Activated CD4-positive, alpha-beta memory T cell treated with anti-CD3 and anti-CD28 coated beads, Interleukin-2, amount 10 ng/mL, durations not matched to agents 7 days and 5 days (primary cell): Measurements from ENCODE around the gene HES5. TPM values are rescaled to one million over a fixed set of nuclear protein-coding genes. Genes with fewer than 3 reads are reported as not detected.

Experiments
- CTCF ChIA-PET: fragments of 350-600 bp; sonication (Branson Sonifier 250); formaldehyde crosslinking; loops from one replicate; lab custom pipeline; 2021; ENCODE audit warnings: antibody characterized with exemption, inconsistent platforms; lab: Charles Lee
- POLR2A ChIA-PET: fragments of 350-600 bp; sonication (Branson Sonifier 250); formaldehyde crosslinking; loops from one replicate; lab custom pipeline; 2021; ENCODE audit warnings: antibody characterized with exemption; lab: Charles Lee
- DNase-seq: peaks from one replicate; pipeline ENCODE4 v3.0.0-alpha.2; 2020
- H3K27ac Mint-ChIP-seq: one replicate; pipeline ENCODE4 v1.8.0; 2021; ENCODE audit warnings: mild to moderate bottlenecking, mixed read lengths
- H3K27me3 Mint-ChIP-seq: one replicate; pipeline ENCODE4 v1.8.0; 2021; ENCODE audit warnings: mixed read lengths
- H3K36me3 Mint-ChIP-seq: one replicate; pipeline ENCODE4 v1.8.0; 2021; ENCODE audit warnings: low read depth, mixed read lengths
- H3K4me1 Mint-ChIP-seq: one replicate; pipeline ENCODE4 v1.8.0; 2021; ENCODE audit warnings: mixed read lengths
- H3K4me3 Mint-ChIP-seq: one replicate; pipeline ENCODE4 v1.8.0; 2021; ENCODE audit warnings: mild to moderate bottlenecking, mixed read lengths
- H3K9me3 Mint-ChIP-seq: one replicate; pipeline ENCODE4 v1.8.0; 2021; ENCODE audit warnings: mixed read lengths
- total RNA-seq, 2 experiments: library from RNA; stranded (reverse); gene quantifications; one replicate each; pipeline ENCODE4 v1.2.3, GENCODE V29; 2021

The HES5 gene
- total RNA-seq, 2 experiments from 2014 or later = not detected

DNA sequence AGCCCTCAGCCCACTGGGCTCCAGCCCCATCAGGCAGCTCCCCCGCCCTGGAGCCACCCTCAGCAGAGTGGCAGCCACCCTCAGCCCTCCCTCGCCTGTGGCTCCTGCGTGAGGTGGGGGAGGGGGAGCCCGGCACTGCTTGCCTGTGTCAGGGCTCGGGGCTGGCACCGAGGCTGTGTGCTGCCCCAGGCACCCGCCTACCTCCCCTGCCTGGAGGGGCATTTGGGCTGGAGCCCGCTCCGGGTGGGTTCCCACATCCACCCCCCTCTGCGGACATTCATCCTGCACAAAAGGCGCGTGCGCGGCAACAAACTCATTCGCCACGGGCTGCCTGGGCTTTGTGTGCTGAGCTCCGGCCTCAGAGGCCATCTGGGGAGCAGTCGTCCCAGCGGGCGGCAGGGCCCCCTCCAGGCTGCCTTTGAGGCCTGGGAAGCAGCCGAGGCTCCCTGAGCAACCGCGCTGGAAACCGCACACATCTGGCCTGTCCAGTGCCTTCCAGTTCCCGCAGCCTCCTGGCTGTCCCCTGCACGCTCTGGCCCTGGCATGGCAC lies 13.6 kb upstream of the HES5 start:
- Mint-ChIP-seq H3K9me3 (no peaks in the 10 kb centered on the region), H3K36me3 (no peaks in the 10 kb centered on the region), H3K4me3 (no peak overlapping the region), H3K27ac (no peak overlapping the region), H3K27me3 (peaks cover 9% of the 10 kb centered on the region), H3K4me1 (peaks cover 9% of the 10 kb centered on the region)
- CTCF ChIA-PET = no interaction called here
- POLR2A ChIA-PET = interaction anchor here (1.3 to 12.2 kb wide), 4 partner anchors 12 to 41 kb away, joined by 4 to 228 read pairs (median 60); partner anchors contain the start of genes HES5, PANK4, PRXL2B and TNFRSF14
- DNase-seq = no peak

DNA sequence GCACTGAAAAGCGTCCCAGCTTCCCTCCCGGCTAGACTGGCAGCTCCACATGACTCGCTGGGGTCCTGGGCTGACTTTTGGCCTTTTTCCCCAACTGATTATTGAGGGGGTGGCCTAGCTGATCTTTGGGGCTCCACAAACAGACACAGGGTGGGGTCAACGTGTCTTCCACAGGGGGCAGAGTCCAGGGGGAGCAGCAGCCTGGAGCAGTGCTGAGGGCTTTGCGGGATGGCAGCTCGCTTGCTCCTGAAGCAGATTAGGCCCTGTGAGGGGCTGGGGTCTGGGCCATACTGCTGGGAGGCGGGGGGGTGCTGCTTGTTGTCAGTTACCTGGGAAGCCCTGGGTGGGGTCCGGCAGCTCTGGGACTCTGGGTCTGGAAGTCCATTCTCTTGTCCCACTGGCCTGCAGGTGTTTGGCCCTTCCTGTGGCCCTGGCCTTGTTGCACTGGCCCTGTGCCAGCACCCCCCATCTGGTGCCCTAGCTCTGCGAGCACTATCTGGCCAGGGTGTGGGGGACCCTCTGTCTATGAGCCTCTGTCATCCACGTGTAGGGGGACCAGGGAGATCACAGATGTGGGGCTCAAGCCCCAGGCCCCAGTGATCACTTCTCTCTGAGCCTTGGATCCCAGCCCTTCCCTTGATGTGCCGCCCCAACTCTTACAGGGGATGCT lies 12.3 kb upstream of the HES5 start:
- Mint-ChIP-seq H3K27me3 (peaks cover 9% of the 10 kb centered on the region), H3K36me3 (no peaks in the 10 kb centered on the region), H3K9me3 (no peaks in the 10 kb centered on the region), H3K4me3 (no peak overlapping the region), H3K4me1 (peaks cover 1% of the 10 kb centered on the region), H3K27ac (no peak overlapping the region)
- ChIA-PET POLR2A (interaction anchor here (0.9 to 12.2 kb wide), 3 partner anchors 13 to 314 kb away, joined by 3 to 228 read pairs (median 4); partner anchors contain the start of genes HES5, PANK4 and TNFRSF14), CTCF (no interaction called here)
- no peak for DNase-seq

DNA sequence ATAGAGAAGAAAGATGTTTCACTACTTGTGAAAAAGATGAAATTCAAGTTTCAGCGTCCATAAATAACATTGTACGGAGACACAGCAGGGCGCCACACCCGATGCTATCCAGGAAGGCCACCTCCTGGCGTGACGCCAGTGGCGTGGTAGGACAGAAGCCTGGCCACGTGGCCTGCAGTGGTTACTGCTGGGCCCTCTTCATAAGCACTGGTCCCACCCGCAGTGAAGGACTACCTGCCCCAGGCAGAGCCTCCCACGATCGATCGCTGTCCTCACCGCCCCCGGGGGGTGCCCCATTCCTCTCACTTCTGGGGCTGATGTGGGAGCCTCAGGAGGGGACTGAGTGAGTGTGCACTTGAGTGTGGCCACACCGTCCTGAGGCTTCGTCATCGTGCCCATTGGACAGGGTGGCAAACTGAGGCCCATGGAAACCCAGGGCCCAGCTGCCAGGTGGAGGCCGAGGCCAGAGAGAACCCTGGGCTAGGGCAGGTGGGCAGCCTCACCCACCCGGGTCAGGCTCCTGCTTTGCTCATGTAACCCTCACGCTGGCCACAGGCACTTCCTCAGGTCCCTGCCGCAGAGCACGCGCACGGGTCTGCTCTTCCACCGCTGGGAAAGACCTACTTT lies 11.7 kb upstream of the HES5 start:
- CTCF ChIA-PET = interaction anchor here (0.6 kb wide), 1 partner anchor 15 kb away, joined by 3 read pairs; the partner anchor contains the start of gene PANK4
- peaks cover 11% of the 10 kb centered on the region for H3K27me3 Mint-ChIP-seq
- H3K36me3 Mint-ChIP-seq = no peaks in the 10 kb centered on the region
- no peaks in the 10 kb centered on the region for H3K9me3 Mint-ChIP-seq
- POLR2A ChIA-PET = interaction anchor here (0.9 to 12.2 kb wide), 3 partner anchors 12 to 313 kb away, joined by 3 to 228 read pairs (median 4); partner anchors contain the start of genes HES5, PANK4 and TNFRSF14
- DNase-seq = no peak
- H3K4me3 Mint-ChIP-seq = no peak overlapping the region
- H3K27ac Mint-ChIP-seq = no peak overlapping the region
- H3K4me1 Mint-ChIP-seq = peaks cover 1% of the 10 kb centered on the region

DNA sequence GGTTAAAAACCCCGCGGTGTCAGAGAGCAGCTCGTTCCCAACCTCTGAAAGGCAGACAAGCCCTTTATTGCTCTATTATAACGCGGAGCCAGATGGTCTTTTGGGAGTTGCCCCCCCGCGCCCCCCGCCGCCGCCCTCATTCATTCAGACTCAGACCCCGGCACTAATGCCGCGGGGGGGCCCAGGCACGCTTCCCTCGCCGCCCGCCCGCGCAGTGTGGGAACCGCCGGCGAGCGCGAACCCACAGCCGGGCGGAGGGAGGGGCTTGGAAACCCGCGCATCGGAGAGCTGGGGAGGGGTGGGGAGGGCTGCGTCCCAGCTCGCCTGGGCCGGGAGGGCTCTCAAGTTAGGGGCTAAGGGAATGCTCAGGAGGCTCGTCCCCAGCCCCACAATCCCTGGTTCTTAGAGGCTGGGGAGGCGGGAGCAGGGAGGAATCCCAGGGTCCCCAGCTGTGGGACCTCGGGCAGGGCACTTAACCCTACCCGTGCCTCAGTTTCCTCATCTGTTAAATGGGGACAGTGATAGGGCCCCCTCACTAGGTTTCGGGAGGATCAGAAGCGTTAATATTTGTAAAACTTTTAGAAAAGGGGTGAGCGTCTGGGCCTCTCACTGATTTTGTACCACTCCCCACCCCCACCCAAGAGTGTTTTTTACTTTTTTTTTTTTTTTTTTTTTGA lies 10.9 kb upstream of the HES5 start:
- DNase-seq = no peak
- ChIA-PET CTCF (no interaction called here), POLR2A (interaction anchor here (12.2 kb wide), 1 partner anchor 11 kb away, joined by 228 read pairs; the partner anchor contains the start of genes HES5 and PANK4)
- Mint-ChIP-seq H3K27me3 (peaks cover 14% of the 10 kb centered on the region), H3K4me3 (no peak overlapping the region), H3K4me1 (peaks cover 1% of the 10 kb centered on the region), H3K36me3 (no peaks in the 10 kb centered on the region), H3K27ac (no peak overlapping the region), H3K9me3 (no peaks in the 10 kb centered on the region)

DNA sequence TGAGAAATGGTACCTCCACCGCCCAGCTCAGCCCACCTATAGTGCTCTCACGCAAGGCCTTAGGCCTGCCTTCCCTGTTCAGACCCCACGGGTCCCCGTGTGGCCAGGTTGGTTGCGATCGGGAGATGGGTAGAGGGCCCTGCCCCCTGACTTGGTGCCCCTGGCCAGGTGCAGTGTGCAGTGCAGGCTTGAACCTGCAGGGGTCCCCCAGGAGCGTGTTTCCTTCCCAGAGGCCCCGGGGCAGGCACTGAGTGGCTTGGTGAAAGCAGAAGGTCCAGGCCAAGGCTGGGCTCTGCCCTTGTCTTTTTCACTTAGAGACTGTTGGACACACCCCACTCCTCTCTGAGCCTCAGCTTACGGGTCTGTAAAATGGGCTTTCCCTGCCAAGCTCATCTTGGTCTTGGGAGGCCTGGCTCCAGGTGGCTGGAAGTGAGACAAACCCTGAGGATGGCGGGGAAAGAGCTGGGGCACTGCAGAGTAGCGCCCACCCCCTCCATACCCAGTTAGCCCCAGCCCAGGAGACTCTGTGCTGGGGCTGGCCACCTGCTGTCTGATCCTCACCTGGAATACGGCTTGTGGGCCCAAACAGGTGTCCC lies 9.3 kb upstream of the HES5 start:
- ChIA-PET POLR2A (interaction anchor here (1.1 to 12.2 kb wide), 2 partner anchors 9 to 10 kb away, joined by 3 to 228 read pairs; partner anchors contain the start of genes HES5 and PANK4), CTCF (interaction anchor here (1.1 kb wide), 1 partner anchor 9 kb away, joined by 3 read pairs; no protein-coding TSS in a partner anchor)
- Mint-ChIP-seq H3K36me3 (no peaks in the 10 kb centered on the region), H3K27ac (no peak overlapping the region), H3K4me3 (no peak overlapping the region), H3K4me1 (peaks cover 1% of the 10 kb centered on the region), H3K27me3 (peaks cover 21% of the 10 kb centered on the region), H3K9me3 (no peaks in the 10 kb centered on the region)
- DNase-seq = peak; percentile 44

DNA sequence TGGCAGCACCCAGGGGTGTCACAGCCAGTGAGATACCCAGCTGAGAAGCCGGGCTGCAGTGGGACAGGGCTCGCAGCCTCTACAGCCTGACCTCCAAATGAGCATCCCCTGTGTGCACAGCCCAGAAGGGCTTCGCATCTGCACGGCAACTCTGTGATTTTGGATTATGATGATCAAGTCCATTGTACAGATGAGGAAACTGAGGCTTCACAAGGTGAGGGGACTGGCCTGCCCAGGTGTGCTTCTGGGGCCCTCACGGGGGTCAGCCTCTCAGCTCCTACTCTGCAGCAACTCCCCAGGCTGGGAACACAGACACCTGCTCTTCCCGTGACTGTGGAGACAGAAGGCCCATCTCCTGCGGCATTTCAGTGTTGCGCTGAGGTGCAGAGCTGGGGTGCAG lies 8.8 kb upstream of the HES5 start:
- H3K27ac Mint-ChIP-seq = no peak overlapping the region
- POLR2A ChIA-PET = interaction anchor here (1.1 to 12.2 kb wide), 2 partner anchors 9 to 10 kb away, joined by 3 to 228 read pairs; partner anchors contain the start of genes HES5 and PANK4
- H3K36me3 Mint-ChIP-seq = no peaks in the 10 kb centered on the region
- no peak overlapping the region for H3K4me3 Mint-ChIP-seq
- peaks cover 1% of the 10 kb centered on the region for H3K4me1 Mint-ChIP-seq
- H3K9me3 Mint-ChIP-seq = no peaks in the 10 kb centered on the region
- H3K27me3 Mint-ChIP-seq = peaks cover 23% of the 10 kb centered on the region
- CTCF ChIA-PET = interaction anchor here (1.1 kb wide), 1 partner anchor 10 kb away, joined by 3 read pairs; no protein-coding TSS in a partner anchor
- DNase-seq = no peak

DNA sequence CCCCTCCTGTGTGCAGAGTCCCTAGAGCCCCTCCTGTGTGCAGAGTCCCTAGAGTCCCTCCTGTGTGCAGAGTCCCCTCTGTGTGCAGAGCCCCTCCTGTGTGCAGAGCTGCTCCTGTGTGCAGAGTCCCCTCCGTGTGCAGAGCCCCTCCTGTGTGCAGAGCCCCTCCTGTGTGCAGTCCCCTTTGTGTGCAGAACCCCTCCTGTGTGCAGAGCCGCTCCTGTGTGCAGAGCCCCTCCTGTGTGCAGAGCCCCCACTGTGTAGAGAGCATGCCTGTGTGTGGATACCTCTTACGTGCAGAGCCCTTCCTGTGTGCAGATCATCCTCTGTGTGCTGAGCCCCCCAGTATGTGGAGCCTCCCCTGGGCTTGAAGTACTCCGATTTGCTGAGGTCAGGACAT lies 8.3 kb upstream of the HES5 start:
- Mint-ChIP-seq H3K4me1 (peaks cover 1% of the 10 kb centered on the region), H3K4me3 (no peak overlapping the region)
- POLR2A ChIA-PET = interaction anchor here (1.3 to 12.2 kb wide), 2 partner anchors 8 to 9 kb away, joined by 3 to 228 read pairs; partner anchors contain the start of genes HES5 and PANK4

DNA sequence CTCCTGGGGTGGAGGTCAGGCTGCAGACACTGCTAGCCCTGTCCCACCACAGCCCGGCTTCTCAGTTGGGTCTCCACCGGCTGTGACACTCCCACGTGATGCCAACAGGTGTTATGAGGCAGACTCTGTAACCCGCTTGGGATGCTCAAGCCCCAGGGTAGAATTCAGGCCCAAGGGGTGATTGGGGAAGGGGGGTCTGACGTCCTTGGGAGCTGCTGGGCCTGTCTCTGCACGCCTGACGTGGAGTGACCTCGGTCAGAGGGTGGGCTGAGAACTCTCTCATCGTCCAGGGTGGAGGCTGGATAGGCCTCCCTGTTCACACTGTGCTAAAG lies 7.7 kb upstream of the HES5 start:
- POLR2A ChIA-PET = interaction anchor here (1.3 kb wide), 1 partner anchor 8 kb away, joined by 3 read pairs; no protein-coding TSS in a partner anchor
- no peaks in the 10 kb centered on the region for H3K9me3 Mint-ChIP-seq
- no peak overlapping the region for H3K4me3 Mint-ChIP-seq
- peaks cover 1% of the 10 kb centered on the region for H3K4me1 Mint-ChIP-seq
- no peak for DNase-seq
- no peaks in the 10 kb centered on the region for H3K36me3 Mint-ChIP-seq
- H3K27ac Mint-ChIP-seq = no peak overlapping the region
- CTCF ChIA-PET = no interaction called here
- H3K27me3 Mint-ChIP-seq = peaks cover 29% of the 10 kb centered on the region

More for the DNA sequence above, 8.3 kb upstream of the HES5 start:
- Mint-ChIP-seq H3K9me3 (no peaks in the 10 kb centered on the region), H3K27ac (no peak overlapping the region), H3K27me3 (peaks cover 25% of the 10 kb centered on the region), H3K36me3 (no peaks in the 10 kb centered on the region)
- CTCF ChIA-PET = no interaction called here
- DNase-seq = no peak

DNA sequence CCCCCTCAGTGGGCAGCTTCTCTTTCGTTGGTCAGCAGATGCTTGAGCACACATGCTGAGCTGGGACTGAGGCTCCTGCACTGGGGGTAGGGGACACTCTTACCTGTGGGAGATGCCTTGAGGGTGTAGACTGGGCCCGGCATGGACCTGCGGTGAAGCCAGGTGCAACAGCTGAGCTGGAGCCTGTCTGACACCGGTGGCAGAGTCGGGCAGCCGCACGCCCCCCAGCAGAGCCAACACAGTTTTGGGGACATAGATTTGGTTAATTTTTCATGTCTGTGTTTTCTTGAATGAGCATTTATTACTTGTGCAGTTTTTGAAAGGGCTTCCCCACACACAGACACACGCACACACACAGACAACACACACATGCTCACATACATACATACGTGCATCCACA lies 5.9 kb upstream of the HES5 start:
- Mint-ChIP-seq H3K9me3 (no peaks in the 10 kb centered on the region), H3K4me3 (no peak overlapping the region), H3K36me3 (no peaks in the 10 kb centered on the region), H3K4me1 (no peaks in the 10 kb centered on the region), H3K27ac (no peak overlapping the region), H3K27me3 (peaks cover 29% of the 10 kb centered on the region)
- DNase-seq = no peak
- ChIA-PET POLR2A (interaction anchor here (1.5 to 13.2 kb wide), 2 partner anchors 8 to 10 kb away, joined by 3 to 228 read pairs; partner anchors contain the start of gene PANK4), CTCF (no interaction called here)

DNA sequence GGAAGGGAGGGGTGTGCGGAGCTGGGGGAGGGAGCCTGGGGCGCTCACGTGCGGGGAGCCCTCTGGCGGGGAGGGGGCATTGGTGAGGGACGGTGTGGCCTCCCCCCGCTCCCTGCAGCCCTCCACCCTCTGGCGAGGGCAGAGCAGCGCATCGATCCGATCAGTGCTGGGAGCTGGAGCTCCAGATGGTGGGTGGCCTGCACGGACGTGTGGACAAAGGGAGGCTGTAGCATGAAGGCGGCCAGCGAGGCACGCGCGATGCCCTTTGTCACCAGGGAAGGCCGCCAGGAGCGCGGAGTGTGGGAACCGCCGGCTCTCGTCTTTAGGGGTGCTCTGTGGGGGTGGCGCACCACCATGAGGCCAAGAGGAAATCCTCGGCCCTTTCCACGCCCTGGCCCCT lies 5.4 kb upstream of the HES5 start:
- H3K27ac Mint-ChIP-seq = no peak overlapping the region

DNA sequence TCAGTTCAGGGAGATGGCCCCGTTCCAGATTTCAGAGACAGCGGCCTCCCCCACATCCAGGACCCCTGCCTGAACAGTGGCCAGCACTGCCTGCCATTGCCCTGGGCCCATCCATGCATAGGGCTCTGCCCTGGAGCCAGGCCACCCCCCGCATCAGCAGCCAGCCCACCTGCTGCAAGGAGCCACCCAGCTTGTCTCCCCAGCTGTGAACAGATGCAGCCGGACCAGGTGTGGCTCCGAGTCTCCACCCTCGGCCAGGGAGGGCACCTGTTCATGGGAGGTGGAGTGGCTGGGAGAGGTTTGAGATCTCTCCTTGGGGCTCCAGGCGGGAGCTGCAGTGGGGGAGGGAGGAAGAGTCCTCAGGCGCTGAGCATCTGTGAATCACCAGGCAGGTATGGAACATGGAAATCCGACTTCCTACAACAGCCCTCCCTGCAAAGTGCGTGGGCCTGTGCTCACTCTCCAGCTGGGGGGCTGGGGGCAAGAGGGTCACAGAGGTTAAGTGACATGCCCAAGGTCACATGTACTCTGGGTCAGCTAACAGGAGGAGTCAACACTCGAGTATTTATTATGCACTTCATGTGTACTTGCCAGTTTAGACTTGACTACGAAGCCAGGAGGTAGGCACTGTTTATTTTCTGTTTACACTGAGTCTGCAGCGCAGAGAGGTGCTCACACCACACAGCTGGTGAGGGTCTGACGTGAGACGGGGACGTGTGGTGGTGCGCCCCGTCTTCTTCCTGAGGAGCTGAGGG lies 4.8 kb upstream of the HES5 start:
- no peak for DNase-seq
- CTCF ChIA-PET = no interaction called here
- H3K4me3 Mint-ChIP-seq = no peak overlapping the region
- H3K27me3 Mint-ChIP-seq = peaks cover 34% of the 10 kb centered on the region
- H3K27ac Mint-ChIP-seq = no peak overlapping the region
- POLR2A ChIA-PET = interaction anchor here (1.6 to 13.2 kb wide), 3 partner anchors 9 to 51 kb away, joined by 5 to 228 read pairs (median 9); partner anchors contain the start of gene PRXL2B
- no peaks in the 10 kb centered on the region for H3K9me3 Mint-ChIP-seq
- no peaks in the 10 kb centered on the region for H3K36me3 Mint-ChIP-seq
- H3K4me1 Mint-ChIP-seq = peaks cover 4% of the 10 kb centered on the region

More for the DNA sequence above, 5.4 kb upstream of the HES5 start:
- peaks cover 4% of the 10 kb centered on the region for H3K4me1 Mint-ChIP-seq
- H3K27me3 Mint-ChIP-seq = peaks cover 34% of the 10 kb centered on the region
- ChIA-PET POLR2A (interaction anchor here (1.6 to 13.2 kb wide), 2 partner anchors 9 to 10 kb away, joined by 5 to 228 read pairs; no protein-coding TSS in a partner anchor), CTCF (no interaction called here)
- H3K36me3 Mint-ChIP-seq = no peaks in the 10 kb centered on the region
- DNase-seq = no peak
- H3K9me3 Mint-ChIP-seq = no peaks in the 10 kb centered on the region
- H3K4me3 Mint-ChIP-seq = no peak overlapping the region
